ENCODE data around the gene KIF7.
"Not testable (repeated sequence)": the region's sequence is repeated elsewhere in the genome, so short reads cannot be mapped to it uniquely, and the experiment has no call there.

The KIF7 gene

DNA sequence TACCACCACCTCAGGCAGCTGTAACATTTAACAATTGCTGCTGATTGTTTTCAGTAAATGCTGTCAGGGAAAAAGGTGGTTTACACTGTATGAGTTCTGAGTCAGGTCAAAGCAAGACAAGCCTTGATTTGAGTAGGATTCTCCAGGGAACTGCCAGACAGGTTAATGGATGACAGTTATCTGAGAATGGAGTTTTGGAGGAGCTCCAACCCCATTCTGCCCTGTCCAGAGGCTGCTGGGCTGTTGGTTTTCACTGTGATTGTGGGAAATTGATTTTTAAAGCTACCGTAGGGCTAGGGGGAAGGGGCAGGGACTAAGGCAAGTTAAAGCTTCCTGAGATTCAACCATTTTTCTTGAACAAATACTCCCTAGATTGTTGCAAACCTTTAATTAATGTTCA, 40.1 kb downstream of the KIF7 start:
- Histone ChIP-seq H3K4me3 (ENCODE audit: low read length in 2 of 2) (no peak overlapping the region), H3K9ac (ENCODE audit: low read length in 2 of 2) (no peak overlapping the region), H3K27me3 (ENCODE audit: control insufficient read depth in 1 of 2, insufficient read depth in 2 of 2, low read length in 2 of 2) (peaks cover 3 to 7% of the 10 kb centered on the region in 2 donors), H3K36me3 (ENCODE audit: control insufficient read depth in 2 of 2, insufficient read depth in 2 of 2, low read length in 2 of 2) (no peaks in the 10 kb centered on the region), H3K9me3 (ENCODE audit: control insufficient read depth in 2 of 2, low read length in 2 of 2) (peaks cover 2 to 3% of the 10 kb centered on the region in 2 donors), H3K4me1 (ENCODE audit: control insufficient read depth, insufficient read depth, low read length) (no peaks in the 10 kb centered on the region), H3K27ac (ENCODE audit: low read length) (no peak overlapping the region)

- Histone ChIP-seq H3K4me1 (ENCODE audit: control insufficient read depth, insufficient read depth, low read length) (no peaks in the 10 kb centered on the region), H3K9ac (ENCODE audit: low read length in 2 of 2) (no peak overlapping the region), H3K36me3 (ENCODE audit: control insufficient read depth in 2 of 2, insufficient read depth in 2 of 2, low read length in 2 of 2) (no peaks in the 10 kb centered on the region), H3K27me3 (ENCODE audit: control insufficient read depth in 1 of 2, insufficient read depth in 2 of 2, low read length in 2 of 2) (peaks cover 3 to 7% of the 10 kb centered on the region in 2 donors), H3K27ac (ENCODE audit: low read length) (no peak overlapping the region), H3K9me3 (ENCODE audit: control insufficient read depth in 2 of 2, low read length in 2 of 2) (peaks cover 2 to 3% of the 10 kb centered on the region in 2 donors), H3K4me3 (ENCODE audit: low read length in 2 of 2) (no peak overlapping the region)
These were observed 41.1 kb downstream of the KIF7 start for GRCh38 chr15:89614164-89614563.

DNA sequence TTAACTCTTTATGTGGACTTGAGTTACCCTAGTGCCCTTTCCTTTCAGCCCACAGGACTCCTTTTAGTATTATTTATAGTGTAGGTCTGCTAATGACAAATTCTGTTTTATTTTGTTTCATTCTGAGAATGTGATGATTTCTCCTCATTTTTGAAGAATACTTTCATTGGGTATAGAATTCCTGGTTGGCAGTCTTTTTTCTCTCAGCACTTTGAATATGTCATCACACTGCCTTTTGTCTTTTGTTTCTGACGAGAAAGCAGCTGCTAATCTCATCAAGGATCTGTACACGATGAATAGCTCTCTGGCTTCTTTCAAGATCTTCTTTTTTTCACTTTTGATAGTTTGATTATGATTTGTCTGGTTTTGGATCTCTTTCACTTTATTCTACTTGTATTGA, 42.2 kb downstream of the KIF7 start:
- Histone ChIP-seq H3K27ac (ENCODE audit: low read length) (no peak overlapping the region), H3K9me3 (ENCODE audit: control insufficient read depth in 2 of 2, low read length in 2 of 2) (peaks cover 2 to 3% of the 10 kb centered on the region in 2 donors), H3K27me3 (ENCODE audit: control insufficient read depth in 1 of 2, insufficient read depth in 2 of 2, low read length in 2 of 2) (peaks cover 3 to 7% of the 10 kb centered on the region in 2 donors), H3K36me3 (ENCODE audit: control insufficient read depth in 2 of 2, insufficient read depth in 2 of 2, low read length in 2 of 2) (no peaks in the 10 kb centered on the region), H3K9ac (ENCODE audit: low read length in 2 of 2) (no peak overlapping the region), H3K4me3 (ENCODE audit: low read length in 2 of 2) (no peak overlapping the region), H3K4me1 (ENCODE audit: control insufficient read depth, insufficient read depth, low read length) (no peaks in the 10 kb centered on the region)

DNA sequence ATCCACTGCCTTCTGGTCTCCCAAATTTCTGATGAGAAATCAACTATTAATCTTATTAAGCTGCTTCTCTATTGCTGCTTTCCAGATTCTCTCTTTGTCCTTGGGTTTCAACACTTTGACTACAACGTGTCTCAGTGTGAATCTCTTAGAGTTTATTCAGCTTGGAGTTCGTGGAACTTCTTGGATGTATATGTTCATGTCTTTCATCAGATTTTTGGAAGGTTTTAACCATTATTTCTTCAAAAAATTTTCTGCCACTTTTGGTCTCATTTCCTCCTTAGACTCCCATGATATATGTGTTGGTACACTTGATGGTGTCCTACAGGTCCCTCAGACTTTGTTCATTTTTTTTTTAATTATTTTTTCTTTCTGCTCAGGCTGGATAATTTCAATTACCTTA, 44.0 kb downstream of the KIF7 start:
- no peak overlapping the region for H3K9ac ChIP-seq (ENCODE audit: low read length in 2 of 2)
- H3K27me3 ChIP-seq (ENCODE audit: control insufficient read depth in 1 of 2, insufficient read depth in 2 of 2, low read length in 2 of 2) = peaks cover 3 to 6% of the 10 kb centered on the region in 2 donors
- H3K36me3 ChIP-seq (ENCODE audit: control insufficient read depth in 2 of 2, insufficient read depth in 2 of 2, low read length in 2 of 2) = no peaks in the 10 kb centered on the region
- H3K27ac ChIP-seq (ENCODE audit: low read length) = no peak overlapping the region
- peaks cover 2 to 3% of the 10 kb centered on the region in 2 donors for H3K9me3 ChIP-seq (ENCODE audit: control insufficient read depth in 2 of 2, low read length in 2 of 2)
- H3K4me1 ChIP-seq (ENCODE audit: control insufficient read depth, insufficient read depth, low read length) = no peaks in the 10 kb centered on the region
- no peak overlapping the region for H3K4me3 ChIP-seq (ENCODE audit: low read length in 2 of 2)

DNA sequence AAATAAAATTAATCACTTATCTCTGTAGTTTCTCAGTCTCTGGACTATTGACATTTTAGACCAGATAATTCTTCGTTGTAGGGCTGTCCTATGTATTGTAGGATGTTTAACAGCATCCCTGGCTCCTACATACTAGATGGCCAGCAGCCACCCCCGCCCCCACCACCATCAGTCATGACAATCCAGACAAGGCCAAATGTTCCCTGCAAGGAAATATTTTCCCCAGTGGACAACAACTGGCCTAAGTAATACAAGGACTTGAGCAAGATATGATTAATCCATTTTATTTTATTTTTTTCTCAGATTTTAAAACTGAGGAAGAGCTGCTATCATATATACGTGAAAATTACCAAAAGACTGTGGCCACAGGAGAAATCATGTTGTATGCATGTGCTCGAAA, 56.2 kb downstream of the KIF7 start:
- no peaks in the 10 kb centered on the region for H3K9me3 ChIP-seq (ENCODE audit: control insufficient read depth in 2 of 2, low read length in 2 of 2)
- no peak overlapping the region for H3K27ac ChIP-seq (ENCODE audit: low read length)
- no peaks in the 10 kb centered on the region for H3K4me1 ChIP-seq (ENCODE audit: control insufficient read depth, insufficient read depth, low read length)
- no peak overlapping the region for H3K4me3 ChIP-seq (ENCODE audit: low read length in 2 of 2)
- H3K9ac ChIP-seq (ENCODE audit: low read length in 2 of 2) = no peak overlapping the region
- H3K36me3 ChIP-seq (ENCODE audit: control insufficient read depth in 2 of 2, insufficient read depth in 2 of 2, low read length in 2 of 2) = no peaks in the 10 kb centered on the region
- H3K27me3 ChIP-seq (ENCODE audit: control insufficient read depth in 1 of 2, insufficient read depth in 2 of 2, low read length in 2 of 2) = no peaks in the 10 kb centered on the region

- H3K36me3 ChIP-seq (ENCODE audit: control insufficient read depth in 2 of 2, insufficient read depth in 2 of 2, low read length in 2 of 2) = no peaks in the 10 kb centered on the region
- no peak overlapping the region for H3K4me3 ChIP-seq (ENCODE audit: low read length in 2 of 2)
- no peaks in the 10 kb centered on the region for H3K4me1 ChIP-seq (ENCODE audit: control insufficient read depth, insufficient read depth, low read length)
- H3K27ac ChIP-seq (ENCODE audit: low read length) = no peak overlapping the region
- H3K27me3 ChIP-seq (ENCODE audit: control insufficient read depth in 1 of 2, insufficient read depth in 2 of 2, low read length in 2 of 2) = no peaks in the 10 kb centered on the region
- no peak overlapping the region for H3K9ac ChIP-seq (ENCODE audit: low read length in 2 of 2)
- no peaks in the 10 kb centered on the region for H3K9me3 ChIP-seq (ENCODE audit: control insufficient read depth in 2 of 2, low read length in 2 of 2)
These were observed 62.2 kb downstream of the KIF7 start for GRCh38 chr15:89593018-89593417.

- no peaks in the 10 kb centered on the region for H3K27me3 ChIP-seq (ENCODE audit: control insufficient read depth in 1 of 2, insufficient read depth in 2 of 2, low read length in 2 of 2)
- no peaks in the 10 kb centered on the region for H3K36me3 ChIP-seq (ENCODE audit: control insufficient read depth in 2 of 2, insufficient read depth in 2 of 2, low read length in 2 of 2)
- no peak overlapping the region for H3K4me3 ChIP-seq (ENCODE audit: low read length in 2 of 2)
- H3K4me1 ChIP-seq (ENCODE audit: control insufficient read depth, insufficient read depth, low read length) = no peaks in the 10 kb centered on the region
- no peak overlapping the region for H3K27ac ChIP-seq (ENCODE audit: low read length)
- no peaks in the 10 kb centered on the region for H3K9me3 ChIP-seq (ENCODE audit: control insufficient read depth in 2 of 2, low read length in 2 of 2)
- H3K9ac ChIP-seq (ENCODE audit: low read length in 2 of 2) = no peak overlapping the region
These were observed 63.4 kb downstream of the KIF7 start for GRCh38 chr15:89591834-89592233.

GRCh38 chr15:89587955-89588354, 67.3 kb downstream of the KIF7 start:
- no peak overlapping the region for H3K9ac ChIP-seq (ENCODE audit: low read length in 2 of 2)
- no peak overlapping the region for H3K4me3 ChIP-seq (ENCODE audit: low read length in 2 of 2)
- H3K36me3 ChIP-seq (ENCODE audit: control insufficient read depth in 2 of 2, insufficient read depth in 2 of 2, low read length in 2 of 2) = no peaks in the 10 kb centered on the region
- no peaks in the 10 kb centered on the region for H3K27me3 ChIP-seq (ENCODE audit: control insufficient read depth in 1 of 2, insufficient read depth in 2 of 2, low read length in 2 of 2)
- no peaks in the 10 kb centered on the region for H3K9me3 ChIP-seq (ENCODE audit: control insufficient read depth in 2 of 2, low read length in 2 of 2)
- no peaks in the 10 kb centered on the region for H3K4me1 ChIP-seq (ENCODE audit: control insufficient read depth, insufficient read depth, low read length)
- H3K27ac ChIP-seq (ENCODE audit: low read length) = no peak overlapping the region

DNA sequence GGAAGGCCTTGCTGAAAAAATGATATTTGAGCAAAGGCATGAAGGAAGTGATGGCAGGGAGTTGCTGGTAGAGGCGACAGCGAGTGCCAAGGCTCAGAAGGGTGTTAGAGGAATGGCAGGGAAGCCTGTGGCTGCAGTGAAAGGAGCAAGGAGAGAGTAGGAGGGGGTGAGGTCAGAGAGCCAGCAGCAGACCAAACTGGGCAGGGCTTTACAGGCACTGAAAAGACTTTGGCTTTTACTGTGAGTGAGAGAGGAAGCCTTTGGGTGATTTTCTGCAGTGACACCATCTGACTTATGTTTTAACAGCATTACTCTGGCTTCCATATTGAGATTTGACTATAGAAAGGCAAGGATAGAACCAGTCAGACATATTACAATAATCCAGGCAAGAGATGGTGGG, 68.6 kb downstream of the KIF7 start:
- Histone ChIP-seq H3K4me1 (ENCODE audit: control insufficient read depth, insufficient read depth, low read length) (no peaks in the 10 kb centered on the region), H3K9me3 (ENCODE audit: control insufficient read depth in 2 of 2, low read length in 2 of 2) (no peaks in the 10 kb centered on the region), H3K36me3 (ENCODE audit: control insufficient read depth in 2 of 2, insufficient read depth in 2 of 2, low read length in 2 of 2) (no peaks in the 10 kb centered on the region), H3K27ac (ENCODE audit: low read length) (no peak overlapping the region), H3K4me3 (ENCODE audit: low read length in 2 of 2) (no peak overlapping the region), H3K9ac (ENCODE audit: low read length in 2 of 2) (no peak overlapping the region), H3K27me3 (ENCODE audit: control insufficient read depth in 1 of 2, insufficient read depth in 2 of 2, low read length in 2 of 2) (no peaks in the 10 kb centered on the region)

- not testable (repeated sequence) for H3K27me3 ChIP-seq (ENCODE audit: control insufficient read depth in 1 of 2, insufficient read depth in 2 of 2, low read length in 2 of 2); H3K4me1 ChIP-seq (ENCODE audit: control insufficient read depth, insufficient read depth, low read length)
These were observed 74.5 kb downstream of the KIF7 start for GRCh38 chr15:89580747-89581146.

GRCh38 chr15:89578146-89578545, 77.1 kb downstream of the KIF7 start:
- Histone ChIP-seq H3K36me3 (ENCODE audit: control insufficient read depth in 2 of 2, insufficient read depth in 2 of 2, low read length in 2 of 2) (no peaks in the 10 kb centered on the region), H3K4me3 (ENCODE audit: low read length in 2 of 2) (no peak overlapping the region), H3K9me3 (ENCODE audit: control insufficient read depth in 2 of 2, low read length in 2 of 2) (no peaks in the 10 kb centered on the region), H3K27me3 (ENCODE audit: control insufficient read depth in 1 of 2, insufficient read depth in 2 of 2, low read length in 2 of 2) (no peaks in the 10 kb centered on the region), H3K4me1 (ENCODE audit: control insufficient read depth, insufficient read depth, low read length) (peaks cover 14% of the 10 kb centered on the region), H3K27ac (ENCODE audit: low read length) (no peak overlapping the region), H3K9ac (ENCODE audit: low read length in 2 of 2) (no peak overlapping the region)

More at GRCh38 chr15:89580747-89581146, 74.5 kb downstream of the KIF7 start:
- not testable (repeated sequence) for H3K27ac ChIP-seq (ENCODE audit: low read length); H3K4me3 ChIP-seq (ENCODE audit: low read length in 2 of 2); H3K36me3 ChIP-seq (ENCODE audit: control insufficient read depth in 2 of 2, insufficient read depth in 2 of 2, low read length in 2 of 2); H3K9me3 ChIP-seq (ENCODE audit: control insufficient read depth in 2 of 2, low read length in 2 of 2); H3K9ac ChIP-seq (ENCODE audit: low read length in 2 of 2)

Data from stomach smooth muscle (tissue), 2 donors.